Nucleus accumbens (tissue), 56 donors: ENCODE results near the gene CYREN.
"Not testable (repeated sequence)": the region's sequence is repeated elsewhere in the genome, so short reads cannot be mapped to it uniquely, and the experiment has no call there.

ENCODE experiments used
- DNase-seq, 56 donors: peaks; one replicate each; lab custom pipeline; 2025; lab: John Stamatoyannopoulos, UW

CYREN gene

DNA sequence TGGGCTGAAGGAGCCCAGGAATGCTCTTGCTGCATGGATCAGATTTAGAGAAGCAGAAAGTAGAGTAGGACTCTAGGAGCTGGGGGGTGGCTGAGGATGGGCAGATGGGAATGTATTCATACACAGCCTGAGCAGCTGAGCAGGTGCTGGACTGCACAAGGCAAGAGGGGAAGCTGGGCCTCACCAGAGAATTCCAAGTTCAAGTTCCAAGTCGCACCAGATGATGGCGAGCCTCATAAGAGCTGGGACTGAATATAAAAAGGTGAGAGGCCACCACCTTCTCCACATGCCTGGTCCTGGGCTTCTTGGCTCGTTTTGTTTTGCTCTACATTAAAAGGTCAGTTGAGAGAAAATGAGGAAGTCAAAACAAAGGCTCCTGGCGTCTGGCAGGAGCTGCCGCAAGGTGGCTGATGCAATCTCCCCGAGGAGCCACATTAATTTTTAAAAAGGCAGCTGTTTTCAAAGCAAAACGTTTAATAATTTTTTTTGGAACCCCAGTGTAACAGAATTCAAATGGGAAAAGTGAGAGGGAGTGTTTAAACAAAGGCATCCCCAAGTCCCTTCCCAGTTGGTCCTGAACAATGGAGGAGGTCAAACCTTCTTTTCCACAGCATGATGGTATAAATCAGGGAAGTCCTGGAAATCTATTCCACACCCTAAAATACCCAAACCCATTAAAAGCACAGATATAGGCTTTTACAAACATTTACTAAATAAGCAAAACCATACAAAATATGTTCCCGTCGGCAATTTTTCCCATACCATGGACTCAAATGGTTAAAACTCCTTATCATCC is 9.5 kb downstream of the CYREN start:
- DNase-seq, result no peak

DNA sequence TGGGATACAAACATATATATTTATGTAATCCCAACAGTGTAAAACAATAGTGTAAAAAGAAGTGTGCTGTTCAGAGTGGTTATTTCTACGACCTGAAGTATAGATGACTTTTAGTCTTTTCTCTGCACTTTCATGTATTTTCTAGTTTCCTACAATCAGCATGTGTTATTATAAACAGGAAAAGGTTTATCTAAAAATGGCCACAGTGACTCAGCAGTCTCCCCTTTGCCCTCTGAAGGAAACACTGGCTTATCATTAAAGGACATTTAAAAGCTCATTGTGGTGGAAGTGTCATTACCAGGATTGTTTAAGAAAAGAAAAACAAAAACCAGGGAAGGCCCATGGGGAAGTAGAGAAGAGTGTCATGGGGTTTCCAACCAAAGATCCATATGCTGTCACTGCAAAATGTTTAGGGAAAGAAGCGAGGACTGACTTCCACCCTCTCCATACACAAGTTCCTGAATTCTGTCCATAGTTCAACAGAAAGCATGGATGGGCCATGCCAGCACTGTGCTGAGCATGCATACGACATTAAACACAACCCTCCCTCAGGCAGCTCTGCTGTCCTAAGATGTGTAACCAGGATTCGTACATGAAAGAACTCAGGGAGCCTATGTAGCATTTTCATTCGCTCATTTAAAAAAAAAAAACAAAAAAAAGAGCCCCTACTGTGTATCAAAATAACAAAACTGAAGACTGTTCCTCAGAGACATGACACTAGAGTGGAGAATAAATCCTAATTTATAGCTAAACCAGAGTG is 10.2 kb downstream of the CYREN start:
- DNase-seq, result no peak

DNA sequence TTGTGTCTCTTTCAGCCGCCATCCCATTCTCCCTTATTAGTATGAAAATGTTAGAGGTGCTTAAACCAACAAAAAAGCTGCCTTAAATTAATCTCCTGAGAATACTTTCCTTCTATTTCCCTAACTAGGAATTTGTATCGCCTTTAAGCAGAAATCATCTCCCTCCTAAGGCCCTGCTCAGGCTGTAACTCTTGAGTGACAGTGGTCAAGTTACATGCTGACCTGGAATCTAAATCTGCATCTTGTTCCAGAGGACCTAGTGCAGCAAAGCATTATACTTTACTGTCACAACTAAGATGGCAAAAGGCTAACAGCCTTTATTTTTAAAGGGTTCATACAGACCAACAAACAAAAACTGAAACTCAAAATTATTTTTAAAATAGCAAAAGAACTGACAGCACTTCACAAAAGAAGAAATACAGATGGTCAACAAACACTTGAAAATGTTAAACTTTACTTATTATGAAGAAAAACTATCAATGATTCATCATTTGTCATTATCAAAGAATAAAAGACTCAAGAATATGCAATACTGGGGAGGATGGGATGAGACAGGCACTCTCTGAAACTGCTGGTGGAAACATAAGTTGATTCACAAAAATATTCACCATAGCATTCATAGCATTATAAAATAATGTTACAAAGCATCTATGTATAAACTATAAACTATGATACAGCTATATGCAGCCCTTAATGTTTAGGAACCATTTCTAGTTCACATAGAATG is 11.0 kb downstream of the CYREN start:
- no peak for DNase-seq

GRCh38 chr7:135158874-135159273 is 11.6 kb downstream of the CYREN start:
- DNase-seq, result no peak

DNA sequence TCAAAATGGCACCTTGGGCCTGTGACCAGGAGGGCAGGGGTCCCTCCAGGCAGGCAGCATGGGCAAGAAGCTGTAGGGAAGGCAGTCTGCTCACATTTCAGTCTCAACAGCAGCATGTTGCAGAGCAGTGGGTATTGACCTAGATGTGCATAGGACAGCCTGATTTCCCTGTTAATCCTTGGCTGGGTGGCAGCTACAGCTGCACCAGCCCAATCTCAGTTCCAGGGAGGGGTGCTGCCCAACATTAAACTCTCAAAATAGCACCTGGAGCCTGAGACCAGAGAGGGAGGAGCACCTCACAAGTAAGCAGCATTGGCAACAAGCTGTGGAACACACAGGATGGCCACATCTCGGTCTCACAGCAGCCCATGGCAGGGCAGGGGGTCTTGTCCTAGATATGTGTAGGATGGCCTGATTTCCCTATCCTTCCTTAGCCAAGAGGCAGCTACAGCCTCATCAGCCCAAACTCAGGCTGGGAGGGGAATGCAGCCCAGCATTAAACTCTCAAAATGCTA is 12.3 kb downstream of the CYREN start:
- DNase-seq, result no peak

- no peak for DNase-seq
Measured at GRCh38 chr7:135156290-135156689, 14.2 kb downstream of the CYREN start.

DNA sequence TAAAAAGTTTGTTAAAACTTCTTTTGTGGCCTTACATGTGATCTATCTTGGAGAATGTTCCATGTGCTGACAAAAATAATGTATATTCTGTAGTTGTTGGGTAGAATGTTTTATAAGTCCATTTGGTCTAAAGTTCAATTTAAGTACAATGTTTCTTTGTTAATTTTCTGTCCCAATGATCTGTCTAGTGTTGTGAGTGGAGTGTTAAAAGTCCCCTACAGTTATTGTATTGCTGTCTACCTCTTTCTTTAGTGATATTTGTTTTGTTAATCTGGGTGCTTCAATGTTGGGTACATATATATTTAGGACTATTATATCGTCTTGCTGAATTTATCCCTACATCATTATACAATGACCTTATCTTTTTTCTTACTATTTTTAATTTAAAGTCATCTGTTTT is 15.8 kb downstream of the CYREN start:
- DNase-seq, result no peak

DNA sequence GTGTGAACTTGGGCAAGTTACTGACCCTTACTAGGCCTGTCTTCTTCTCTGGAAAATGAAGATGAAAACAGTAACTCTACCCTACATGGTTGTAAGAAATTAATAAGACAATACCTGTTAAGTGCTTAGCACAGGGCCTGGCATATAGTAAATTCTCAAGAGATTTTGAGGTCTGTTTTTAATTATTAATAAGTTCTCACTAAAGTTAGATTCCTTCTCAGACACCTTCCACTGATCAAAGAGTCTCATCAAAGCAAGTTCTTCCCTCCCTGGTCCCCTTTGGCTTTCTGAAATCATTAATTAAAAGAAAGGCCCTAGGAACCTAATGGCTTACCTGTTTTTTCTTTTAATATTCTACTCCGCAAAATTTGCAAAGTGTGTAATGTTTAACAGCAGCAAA is 18.1 kb downstream of the CYREN start:
- DNase-seq, result no peak

- DNase-seq, result no peak
Measured at GRCh38 chr7:135151533-135151932, 19.0 kb downstream of the CYREN start.

- DNase-seq, result no peak
Measured at GRCh38 chr7:135151132-135151531, 19.4 kb downstream of the CYREN start.

DNA sequence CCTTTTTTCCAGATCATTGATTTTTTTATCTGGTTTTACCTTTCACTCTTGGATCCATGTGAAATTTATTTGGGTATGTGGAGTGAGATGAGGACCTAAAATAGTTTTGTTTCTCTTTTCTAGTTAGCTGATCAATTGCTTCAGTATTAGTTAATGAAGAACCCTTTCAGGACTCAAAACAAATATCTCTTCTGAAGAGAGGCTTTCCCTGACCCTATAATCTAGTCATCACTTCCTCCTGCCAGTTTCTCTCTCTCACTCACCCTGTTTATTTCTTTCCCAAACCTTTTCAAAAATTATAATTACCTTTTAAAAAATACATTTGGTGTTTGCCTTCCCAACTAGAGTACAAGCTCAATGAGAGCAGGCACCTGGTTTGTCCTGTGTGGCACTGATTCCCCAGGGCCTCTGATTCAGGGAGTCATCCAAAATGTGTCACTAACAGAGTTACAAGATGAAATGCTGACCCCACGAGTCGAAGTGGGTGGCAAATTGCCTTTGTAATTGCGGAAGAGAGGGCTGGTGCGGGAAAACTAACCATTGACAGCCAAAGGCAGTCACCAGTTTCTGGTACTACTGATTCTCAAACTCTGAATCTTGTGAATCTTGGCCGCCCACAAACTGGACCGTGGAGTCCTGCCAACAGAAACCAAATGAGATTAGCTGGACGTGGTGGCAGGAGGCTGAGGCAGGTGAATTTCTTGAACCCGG is 20.3 kb downstream of the CYREN start:
- no peak for DNase-seq

- peak in 19 of 56 donors; percentile 15 to 63 (median 33) for DNase-seq
Measured at GRCh38 chr7:135147899-135148721, 22.4 kb downstream of the CYREN start, which contains the start of gene TMEM140. TSS of gene TMEM140 (plus strand) at chr7:135148072. CDS start at chr7:135164442, 16,370 bp downstream.

DNA sequence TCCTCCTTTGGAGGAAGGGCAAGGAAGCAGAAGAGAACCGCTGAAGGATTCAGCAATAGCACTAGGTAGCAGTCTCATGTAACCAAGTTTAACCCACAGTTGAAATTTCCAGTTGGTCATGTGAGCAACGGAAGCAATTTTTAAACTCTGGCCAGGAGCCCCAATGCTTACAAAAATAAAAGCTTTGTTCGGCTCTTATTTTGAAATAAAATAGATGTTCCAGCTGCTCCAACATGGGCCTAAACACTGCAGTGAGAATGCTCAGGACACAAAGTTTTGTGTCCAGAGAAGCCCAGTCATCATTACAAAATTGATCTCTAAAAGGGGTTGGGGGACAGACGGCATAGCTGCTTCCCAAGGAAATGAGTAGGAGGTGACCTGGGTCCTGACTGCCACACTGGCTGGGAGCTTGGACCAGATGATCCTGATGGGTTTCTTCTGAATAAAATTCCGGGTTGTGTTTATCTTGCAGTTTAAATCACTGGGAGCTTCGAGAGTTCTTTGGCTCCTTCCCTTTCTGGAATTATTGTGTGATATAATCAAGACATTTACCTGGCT is 23.1 kb downstream of the CYREN start:
- DNase-seq, result peak in 2 of 56 donors; percentile 24 to 35

- DNase-seq, result no peak
Measured at GRCh38 chr7:135143885-135144668, 26.4 kb downstream of the CYREN start.

DNA sequence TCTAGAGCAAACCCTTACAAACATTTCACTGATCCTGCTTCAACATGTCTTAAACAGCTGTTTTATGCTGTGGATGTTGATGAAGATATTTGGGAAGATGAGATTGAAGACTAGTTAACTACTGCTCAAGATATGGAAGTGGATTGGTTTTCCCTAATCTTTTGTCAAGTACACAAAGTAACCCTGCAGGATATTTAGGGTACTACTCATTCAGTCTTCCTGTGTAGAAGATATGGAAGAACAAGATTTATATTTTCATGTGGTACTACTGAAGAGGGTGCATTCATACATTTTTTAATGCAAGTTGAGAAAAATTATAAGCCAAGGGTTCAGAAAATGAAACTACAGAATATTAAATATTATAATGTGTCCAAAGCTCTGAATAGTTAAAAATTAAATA is 40.9 kb downstream of the CYREN start:
- DNase-seq, result no peak

- no peak for DNase-seq
Measured at GRCh38 chr7:135128931-135129330, 41.6 kb downstream of the CYREN start.

DNA sequence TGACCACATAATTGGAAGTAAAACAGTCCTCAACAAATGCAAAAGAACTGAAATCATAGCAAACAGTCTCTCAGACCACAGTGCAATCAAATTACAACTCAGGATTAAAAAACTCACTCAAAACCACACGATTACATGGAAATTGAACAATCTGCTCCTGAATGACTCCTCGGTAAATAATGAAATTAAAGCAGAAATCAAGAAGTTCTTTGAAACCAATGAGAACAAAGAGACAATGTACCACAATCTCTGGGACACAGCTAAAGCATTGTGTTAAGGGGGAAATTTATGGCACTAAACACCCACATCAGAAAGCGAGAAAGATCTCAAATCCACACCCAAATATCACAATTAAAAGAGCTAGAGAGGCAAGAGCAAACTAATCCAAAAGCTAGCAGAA is 45.9 kb downstream of the CYREN start:
- DNase-seq, result not testable (repeated sequence)

- DNase-seq, result no peak
Measured at GRCh38 chr7:135121868-135122267, 48.6 kb downstream of the CYREN start.
